GM21528 (cell line): ENCODE data around the gene ZRANB1.

Experiments used
- ATAC-seq: cut with Tn5 transposase; IDR thresholded peaks from one replicate; pipeline ENCODE4 v1.9.1; 2021; ENCODE audit warnings: mild to moderate bottlenecking, moderate library complexity; ENCODE audit not compliant: unreplicated experiment, low FRiP score

ZRANB1 gene

DNA sequence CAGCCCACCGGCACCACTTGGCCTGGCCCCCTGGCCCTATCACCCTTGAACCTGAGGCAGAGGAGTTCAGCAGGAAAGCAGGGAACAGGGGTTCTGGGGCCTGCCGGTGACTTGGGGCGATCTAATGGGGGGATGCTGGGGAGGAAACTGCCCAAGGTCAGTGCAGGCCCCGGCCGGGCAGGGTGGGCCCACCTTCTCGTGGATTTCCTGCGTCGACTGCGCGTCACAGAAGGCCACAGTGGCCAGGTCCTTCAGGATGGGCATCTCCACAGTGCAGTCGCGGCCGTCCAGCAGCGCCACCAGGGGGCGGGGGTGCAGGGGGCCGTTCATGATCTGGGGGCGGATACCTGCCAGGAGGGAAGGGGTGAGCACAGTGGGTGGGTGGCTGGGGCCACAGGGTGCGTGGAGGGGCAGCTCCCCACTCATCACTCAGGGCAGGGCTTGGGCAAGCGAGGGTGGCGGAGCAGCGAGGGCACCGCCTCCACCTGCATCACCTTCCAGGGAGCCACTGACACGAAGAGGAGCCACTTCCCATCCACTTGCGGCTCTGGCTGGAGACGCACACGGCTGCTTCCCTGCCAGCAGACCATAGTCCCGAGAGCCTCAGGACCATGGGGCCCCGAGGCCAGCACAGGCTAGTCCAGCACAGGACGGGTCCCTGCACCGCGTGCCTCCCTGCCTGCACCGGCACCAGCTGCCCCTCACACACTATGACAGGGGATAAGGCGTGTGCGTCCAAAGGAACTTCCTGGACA is 61.4 kb downstream of the ZRANB1 start:
- ATAC-seq, result no peak

DNA sequence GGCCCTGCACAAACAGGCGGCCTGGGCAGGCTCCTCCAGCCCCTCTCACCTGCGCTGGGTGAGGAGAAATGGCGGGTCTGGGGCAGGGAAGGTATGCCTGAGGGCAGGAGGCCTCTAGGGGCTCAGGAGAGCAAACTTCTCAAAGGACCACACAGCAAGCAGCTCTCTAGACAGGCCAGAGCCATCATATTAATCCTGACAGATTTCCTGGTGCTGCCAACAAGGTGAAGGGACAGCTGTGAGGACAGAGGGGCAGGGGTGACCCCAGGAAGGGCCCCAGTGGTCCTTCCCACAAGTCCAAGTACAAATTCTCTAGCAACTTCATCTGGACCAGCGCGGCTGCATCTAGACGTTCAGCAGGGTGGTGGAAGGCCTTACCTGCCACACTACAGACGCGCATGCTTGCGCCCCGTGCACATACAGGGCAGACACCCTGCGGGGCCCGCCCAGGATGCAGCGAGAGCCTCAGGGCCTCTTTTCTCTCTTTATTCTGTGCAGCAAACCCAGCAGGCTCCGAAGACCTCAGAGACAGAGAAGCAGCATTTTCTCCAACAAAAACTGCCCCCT is 62.1 kb downstream of the ZRANB1 start:
- ATAC-seq, result no peak

DNA sequence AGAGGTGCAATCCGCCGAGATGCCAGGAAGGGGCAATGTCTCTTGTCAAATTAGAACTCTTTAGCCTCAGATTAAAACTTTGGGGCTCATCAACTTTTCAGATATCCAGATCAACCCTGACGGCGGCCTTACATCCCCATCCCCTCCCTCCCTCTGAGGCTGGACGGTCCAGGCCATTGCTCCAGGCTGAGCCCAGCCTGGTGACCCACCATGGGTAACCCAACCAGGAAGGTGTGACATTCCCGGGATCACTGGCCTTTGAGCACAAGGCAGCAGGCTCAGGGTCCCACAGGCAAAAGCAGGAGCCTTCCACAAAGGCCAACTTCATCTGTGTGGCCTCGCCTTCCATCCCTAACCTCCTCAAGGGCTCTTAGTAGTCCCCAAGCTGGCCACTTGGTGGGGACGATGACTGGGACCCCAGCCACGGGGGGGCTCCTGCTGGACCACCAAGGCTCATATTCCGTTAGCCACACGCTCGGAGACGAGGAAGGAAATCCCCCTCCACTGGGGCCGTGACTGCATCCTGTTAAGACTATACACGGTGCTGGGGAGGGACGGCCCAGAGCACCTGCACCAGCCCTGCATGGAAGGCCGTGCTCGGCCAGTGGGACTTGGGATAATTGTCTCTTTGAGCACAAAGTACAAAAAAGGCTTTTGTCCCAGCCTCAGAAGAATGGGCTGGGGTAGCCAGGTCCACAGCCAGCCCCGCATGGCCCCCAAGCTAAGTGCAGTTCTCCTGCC is 62.8 kb downstream of the ZRANB1 start:
- no peak for ATAC-seq

DNA sequence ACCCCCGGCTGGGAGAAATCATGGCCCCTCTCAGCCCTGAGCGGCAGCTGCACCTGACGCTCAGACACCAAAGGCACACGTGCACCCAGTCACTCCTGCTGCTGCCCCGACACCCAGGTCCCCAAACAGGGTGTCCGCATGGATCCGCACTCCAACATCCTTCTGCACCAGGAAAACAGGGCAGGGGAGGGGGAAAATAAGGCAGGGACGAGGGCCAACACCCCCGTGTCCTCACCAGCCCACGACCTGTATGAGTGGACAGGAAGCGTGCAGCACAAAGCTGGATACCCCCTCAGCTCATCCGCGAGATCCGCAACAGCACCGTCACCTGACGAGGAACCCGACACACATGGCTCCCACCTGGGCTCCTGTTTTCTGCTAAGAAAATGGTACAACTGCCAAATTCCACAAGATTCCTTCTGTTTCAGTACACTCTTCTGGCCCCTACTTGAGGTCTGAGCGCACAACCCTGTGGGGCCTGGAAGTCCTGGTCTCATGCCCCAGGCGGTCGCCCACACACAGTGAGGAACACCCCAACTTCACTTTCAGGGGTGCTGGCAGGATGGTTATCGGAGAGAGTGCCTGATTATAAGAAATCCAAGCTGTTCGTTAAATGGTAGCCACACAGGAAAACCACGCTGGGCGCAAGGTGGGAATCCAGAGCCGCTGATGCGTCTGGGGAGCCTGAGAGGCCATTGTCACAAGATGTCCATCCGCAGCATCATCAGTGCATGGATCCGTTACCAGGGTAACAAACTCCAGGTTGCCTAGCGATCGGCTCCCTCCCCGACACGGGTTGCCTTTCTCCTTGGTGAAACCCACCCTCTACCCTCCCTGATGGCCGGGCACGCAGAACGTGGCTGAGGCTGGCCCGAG is 63.6 kb downstream of the ZRANB1 start:
- ATAC-seq, result no peak

DNA sequence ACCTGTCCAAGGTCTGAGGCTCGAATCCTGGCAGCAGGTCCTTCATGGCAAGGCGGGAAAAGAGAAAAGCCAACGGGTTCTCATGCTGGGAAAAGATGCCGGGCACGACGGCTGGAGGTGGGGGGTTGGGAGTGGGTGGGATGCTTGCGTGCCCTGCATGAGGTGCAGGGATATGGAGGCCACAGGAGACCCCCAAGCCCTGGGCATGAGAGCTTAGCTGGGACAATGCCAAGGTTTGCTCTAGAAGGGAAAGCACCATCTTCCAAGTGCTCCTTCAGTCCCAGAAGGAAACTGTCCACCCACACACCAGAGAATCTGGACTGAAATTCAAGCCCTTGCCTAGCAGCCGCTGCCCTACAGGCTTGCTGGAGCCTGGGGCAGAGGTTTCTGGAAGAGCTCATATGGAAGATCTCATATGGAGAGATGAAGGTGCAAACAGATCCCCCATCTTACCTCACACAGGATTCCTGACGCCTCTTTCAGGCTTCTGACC is 64.3 kb downstream of the ZRANB1 start:
- ATAC-seq, result no peak

DNA sequence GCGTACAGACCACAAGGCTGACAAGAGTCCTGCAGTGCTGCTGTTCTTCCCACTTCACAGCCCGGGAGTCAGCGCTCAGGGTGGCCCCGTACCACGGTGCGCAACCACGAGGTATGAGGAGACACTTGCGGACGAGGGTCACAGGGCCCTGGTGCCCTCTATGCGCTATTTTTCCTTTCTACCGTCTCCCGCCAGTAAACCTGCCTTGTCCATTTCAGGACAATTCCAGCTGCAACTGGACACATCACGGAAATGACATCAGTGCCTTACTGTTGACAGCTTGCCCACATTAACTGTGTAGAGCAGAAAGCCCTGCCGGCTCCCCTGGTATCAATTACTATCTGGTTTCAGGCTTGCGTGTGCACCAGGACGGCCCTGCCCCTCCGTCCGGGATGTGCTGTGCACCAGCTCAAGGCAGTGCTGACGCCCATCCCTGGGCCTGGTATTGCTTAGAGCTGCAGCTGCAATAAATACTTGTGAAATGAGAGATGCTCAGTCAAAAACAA is 65.1 kb downstream of the ZRANB1 start:
- ATAC-seq, result no peak

DNA sequence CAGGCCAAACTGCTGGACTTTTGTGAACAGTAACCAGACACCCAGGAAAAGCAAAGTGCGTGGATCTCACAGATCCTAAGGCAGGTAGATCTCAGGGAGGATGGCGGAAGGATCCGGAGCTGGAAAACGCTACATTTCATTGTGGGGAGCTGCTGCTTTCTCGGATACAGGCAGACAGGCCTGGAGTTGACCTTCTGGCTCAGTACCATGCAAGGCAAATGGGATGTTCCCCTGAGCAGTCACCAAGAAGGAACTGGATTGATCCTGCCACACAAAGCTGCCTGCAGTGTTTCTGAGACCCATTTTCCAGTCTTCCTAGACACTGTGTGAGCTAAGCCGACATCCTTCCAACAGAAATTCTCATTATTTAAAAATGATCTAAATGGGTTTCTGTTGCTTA is 65.5 kb downstream of the ZRANB1 start:
- no peak for ATAC-seq

DNA sequence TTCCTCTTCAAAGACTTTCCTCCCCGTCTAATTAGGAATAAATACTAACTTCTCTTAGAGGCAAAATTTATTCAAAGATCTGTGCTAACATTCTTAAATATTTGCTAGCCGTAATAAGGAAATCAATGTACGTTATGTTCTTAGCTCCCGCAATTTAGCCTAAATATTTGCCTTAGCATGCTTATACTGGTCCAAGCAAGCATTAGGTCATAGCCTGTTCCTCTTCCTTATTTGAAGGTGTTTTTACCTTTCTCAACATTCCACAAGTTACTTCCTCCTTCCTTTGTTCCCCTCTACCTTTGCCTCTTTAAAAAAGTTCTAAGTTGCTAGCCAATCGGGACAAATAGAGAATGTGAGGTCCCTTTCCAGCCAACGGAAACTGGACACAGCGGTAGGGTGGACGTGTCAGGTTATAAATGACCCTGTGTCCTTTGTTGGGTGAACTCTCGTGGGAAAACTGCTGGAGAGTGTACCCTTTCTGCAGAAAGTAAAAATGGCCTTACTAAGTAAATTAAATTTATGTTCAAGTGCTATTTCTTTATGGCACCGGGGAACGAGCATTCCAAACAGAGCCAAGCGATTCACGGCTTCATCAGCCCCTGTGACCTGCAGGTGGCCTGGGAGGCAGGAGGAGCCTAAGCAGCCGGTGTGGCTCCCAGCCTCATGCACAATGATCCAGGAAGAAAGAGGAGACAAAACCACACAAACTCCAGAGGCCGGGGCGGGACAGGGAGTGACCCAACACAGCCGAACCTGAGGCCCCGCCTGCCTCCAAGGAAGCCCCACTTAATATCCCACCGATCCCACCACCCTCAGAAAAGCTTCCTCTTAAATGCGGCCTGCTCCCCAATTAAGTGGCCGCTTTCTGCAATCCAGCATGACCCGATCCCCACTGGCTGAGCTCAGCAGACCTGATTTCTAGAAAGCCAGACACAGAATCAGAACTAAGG is 67.0 kb downstream of the ZRANB1 start:
- ATAC-seq, result no peak

DNA sequence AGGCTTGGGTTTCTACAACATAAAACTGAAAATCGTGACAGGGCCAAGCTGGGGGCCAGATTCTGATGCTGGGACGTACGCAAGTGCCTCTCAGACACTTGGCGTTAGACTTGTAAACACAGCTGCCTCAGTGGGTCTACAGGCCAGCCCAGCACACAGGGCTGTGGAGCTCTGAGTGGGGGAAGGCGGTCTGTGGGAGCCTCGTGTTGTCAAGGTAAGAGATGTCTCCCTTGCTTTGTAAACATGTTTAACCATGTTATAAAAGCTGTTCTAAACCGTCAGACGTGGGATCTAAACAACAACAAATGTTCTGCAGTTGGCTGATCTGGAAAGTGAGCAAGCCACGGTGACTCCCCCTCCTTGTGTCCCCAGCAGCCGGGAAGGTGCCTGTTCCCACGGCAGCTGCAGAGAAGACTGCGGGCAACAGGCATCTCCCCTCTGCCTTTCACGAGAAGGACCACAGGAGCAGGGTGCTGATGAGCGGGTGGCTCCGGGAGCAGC is 67.8 kb downstream of the ZRANB1 start:
- no peak for ATAC-seq

DNA sequence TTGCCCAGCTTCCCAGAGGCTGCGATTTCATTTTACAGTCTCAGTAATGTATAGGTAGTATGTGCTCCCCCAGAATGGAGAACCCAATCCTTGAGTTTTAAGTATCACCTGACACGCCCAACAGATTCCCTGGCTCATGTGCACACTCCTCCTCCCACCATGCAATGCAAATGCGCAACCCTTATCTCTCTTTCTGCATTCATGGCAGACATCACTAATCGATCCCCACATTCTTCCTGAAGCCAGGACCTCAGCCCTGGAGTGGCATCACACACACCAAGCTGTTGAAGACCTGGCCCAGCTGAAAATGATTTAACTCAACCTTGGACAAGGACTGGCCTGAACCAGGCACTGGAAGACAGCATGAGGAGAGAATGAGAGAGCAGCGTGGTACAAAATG is 68.4 kb downstream of the ZRANB1 start:
- ATAC-seq, result no peak

DNA sequence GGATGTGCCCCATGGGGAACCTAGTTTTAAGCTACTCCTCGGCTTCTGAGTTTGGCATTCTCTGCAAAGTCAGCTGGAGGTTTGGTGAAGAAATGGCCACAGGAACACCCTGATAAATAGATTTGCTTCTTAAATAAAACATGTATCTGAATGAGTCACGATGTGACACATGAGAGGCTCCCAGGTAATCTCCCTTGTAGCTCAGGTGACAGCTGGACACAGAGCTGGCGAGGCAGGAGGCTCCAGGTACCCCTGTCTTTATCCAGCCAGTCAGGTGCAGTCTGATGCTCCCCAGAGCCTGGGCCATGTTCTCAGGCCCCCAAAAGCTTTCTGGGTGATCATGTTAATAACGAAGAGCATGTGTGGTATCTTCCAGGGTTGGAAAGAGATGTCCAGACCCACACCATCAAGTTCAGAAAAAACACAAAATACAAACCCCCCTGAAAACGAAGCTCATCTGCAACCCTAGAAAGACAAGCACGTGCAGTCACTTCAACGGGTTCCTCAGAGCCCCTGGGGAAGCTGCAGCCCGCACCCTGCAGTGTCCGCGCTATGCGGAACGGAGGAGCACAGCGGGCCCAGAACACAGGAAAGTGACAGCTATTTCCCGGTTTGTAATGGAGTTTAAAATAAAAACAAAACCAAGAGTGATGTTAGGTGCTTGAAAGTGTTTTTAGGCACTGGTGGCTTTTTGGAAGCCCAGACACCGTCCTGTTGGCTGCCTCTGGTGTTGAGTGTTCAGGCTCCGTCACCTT is 69.4 kb downstream of the ZRANB1 start:
- ATAC-seq, result no peak

DNA sequence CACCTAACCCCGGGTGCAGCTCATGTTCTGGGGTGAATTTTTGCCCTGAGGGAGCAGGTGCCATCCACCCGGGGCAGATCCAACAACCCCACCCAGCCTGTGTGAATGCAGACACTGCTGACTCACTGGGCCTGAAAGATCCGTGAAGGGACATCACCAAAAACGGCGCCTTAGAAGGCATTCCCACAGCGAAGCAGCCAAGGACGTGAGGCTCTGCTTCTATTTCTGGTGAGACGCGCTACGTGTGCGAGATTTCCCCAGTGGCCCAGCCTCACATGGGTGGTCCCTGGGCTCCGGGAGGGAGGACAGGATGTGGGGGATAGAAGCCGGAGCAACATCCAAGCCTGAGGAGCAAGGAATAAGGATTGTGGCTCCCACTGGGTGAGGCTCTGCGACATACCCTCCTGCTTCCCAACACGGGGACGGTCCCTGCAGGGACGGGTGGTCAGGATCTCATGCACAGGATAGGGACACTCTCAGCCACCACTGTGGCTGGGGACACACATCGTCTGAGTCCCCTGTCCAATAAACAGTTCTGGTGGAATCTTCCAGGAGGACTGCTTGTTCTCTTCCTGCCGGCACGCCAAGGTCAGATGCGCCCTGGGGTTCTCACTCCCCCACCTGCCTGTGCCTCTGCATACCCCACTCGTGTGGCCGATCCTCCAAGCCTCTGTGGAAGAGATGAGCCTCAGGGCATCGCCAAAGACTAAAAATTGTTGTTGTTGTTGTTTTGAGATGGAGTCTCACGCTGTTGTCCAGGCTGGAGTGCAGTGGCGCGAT is 70.2 kb downstream of the ZRANB1 start:
- ATAC-seq, result no peak

DNA sequence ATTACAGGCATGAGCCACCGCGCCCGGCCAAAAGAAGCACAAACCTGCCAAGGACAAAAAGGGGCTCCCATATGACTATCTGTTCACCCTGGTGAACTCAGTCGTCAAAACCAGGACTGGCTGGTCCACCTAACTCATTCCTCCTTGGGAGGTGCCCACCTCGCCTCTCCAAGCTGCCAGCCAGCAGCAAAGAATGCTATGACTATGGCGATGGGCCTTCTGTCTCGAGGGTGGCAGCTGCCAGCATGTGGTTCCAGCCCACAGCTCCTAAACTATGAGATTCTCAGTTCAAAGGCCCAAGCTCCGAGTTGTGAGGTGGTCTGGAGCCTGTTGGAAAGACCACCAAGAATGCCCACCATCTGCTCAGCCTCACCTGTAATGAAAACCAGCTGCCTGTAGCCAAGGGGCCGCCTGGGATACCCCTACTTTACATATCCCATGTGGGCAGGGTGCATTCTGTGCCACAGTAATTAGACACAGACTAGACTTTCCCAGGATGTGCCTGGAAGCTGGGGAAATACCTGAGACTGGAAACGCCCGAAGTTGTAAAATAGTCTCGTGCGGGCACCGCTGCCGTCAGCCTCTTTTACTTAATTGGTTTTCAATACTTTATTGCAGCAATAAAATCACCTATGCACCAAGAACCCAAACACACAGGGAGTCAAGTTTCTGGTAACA is 71.1 kb downstream of the ZRANB1 start:
- no peak for ATAC-seq

DNA sequence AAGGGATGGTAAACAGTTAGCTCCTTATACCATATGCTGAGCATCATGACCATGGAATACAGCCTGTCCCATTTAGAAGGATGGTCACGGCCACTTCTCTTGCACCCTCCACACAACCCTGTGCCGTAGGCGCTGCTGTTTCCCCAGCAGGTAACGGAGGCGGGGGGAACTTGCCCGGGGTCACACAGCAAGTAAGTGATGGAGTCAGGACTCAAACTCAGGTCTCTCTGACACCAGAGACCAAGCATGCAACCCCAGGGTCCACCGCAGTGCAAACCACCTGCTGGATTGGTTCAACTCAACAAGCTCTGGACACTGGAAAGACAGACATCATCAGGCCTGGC is 71.6 kb downstream of the ZRANB1 start:
- no peak for ATAC-seq

DNA sequence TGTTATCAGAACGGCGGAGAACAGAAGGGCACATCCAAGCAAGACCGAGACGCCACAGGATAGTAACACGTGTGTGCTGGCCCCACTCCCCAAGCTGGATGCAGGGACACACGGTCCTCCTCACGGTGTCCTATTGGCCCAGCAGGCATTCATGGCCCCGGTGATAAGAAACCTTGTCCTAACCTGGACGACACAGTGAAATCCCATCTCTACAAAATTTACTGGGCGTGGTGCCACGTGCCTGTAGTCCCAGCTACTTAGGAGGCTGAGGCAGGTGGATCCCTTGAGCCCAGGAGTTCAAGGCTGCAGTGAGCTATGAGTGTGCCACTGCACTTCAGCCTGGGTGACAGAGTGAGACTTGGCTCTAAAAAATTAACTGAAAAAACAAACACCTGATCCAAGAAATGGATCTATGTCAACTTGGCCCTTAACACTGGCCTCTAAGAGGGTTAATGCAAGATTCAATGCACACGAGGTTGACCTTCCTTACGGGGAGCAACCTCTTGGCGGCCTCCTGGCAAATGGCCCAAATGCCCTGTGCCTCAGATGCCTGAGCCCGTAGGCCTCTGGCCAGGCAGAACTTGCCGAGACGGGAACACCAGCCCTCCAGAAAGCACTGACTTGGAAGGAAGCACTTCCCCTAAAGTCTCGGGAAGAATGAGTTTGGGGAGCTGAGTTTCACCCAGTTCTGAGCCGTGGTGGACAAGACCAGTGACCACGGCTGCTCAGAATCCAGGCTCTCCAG is 72.3 kb downstream of the ZRANB1 start:
- ATAC-seq, result no peak

DNA sequence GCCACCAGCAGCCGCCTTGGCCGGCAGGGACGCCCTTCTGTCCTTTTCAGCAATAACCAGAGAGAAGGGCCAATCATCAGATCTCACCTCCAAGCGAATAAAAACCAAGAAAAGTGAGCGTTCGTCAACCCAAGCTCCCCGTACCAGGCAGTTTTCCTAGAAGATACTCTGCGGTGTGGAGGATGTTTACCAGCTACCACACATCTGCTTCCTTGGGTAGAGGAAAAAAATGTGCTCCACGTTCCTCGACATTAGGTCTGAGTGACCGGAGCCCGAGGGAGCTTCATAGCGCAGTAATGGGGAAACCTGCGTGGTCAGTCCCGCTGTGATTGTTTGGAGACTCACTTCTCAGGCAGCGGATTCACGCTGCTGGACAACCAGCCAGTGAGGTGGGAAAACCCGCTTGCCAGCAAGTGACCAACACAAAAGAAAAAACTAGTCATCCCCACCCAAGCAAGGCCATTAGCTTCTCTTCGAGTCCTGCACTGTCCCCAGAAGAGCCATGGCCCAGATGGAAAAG is 73.0 kb downstream of the ZRANB1 start:
- ATAC-seq, result no peak
